NCI-H524 treated with DMSO at 0.1 percent for 48 hours (cell line): ENCODE measurements around the gene IPCEF1.
"Not testable (repeated sequence)": the region's sequence is repeated elsewhere in the genome, so short reads cannot be mapped to it uniquely, and the experiment has no call there.

Source experiments
- DNase-seq: peaks from one replicate; lab custom pipeline; 2025; lab: John Stamatoyannopoulos, UW

Gene IPCEF1

DNA sequence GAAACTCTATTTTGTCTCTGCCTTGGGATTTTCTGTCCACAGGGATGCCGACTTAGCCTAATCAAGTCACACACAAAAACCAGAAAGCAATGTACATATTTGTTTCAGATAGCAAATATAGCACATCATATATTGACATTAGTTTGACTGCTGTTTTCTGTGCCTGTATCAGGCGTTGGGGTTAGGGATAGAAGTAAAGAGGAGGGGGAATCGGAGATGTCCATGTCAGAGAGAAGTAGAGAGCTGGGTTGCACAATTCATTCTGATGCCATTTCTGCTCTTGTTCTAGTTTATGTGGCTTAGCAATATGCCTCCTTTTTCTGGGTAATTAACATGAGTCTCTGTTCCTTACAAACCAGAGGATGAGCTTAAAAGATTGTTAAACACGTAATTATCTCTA lies 14.7 kb upstream of the IPCEF1 start:
- DNase-seq, result no peak

DNA sequence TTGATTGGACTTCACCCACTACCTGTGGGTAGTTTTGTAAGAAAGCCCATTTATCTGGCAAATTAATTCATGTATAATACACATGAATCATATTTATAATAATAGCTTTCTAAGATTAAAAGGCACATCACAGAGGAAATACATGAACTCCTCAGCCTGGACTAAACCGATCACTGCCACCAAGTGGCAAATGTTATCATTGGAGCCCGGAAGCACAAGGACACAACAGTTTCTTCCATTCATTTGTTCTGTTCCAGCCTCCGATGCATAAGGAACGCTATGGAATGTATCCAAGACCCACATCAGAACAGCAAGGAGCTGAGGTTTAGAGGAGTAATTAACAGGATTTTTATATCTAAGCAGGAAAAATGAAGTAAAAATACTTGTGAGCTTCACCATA lies 13.9 kb upstream of the IPCEF1 start:
- no peak for DNase-seq

DNA sequence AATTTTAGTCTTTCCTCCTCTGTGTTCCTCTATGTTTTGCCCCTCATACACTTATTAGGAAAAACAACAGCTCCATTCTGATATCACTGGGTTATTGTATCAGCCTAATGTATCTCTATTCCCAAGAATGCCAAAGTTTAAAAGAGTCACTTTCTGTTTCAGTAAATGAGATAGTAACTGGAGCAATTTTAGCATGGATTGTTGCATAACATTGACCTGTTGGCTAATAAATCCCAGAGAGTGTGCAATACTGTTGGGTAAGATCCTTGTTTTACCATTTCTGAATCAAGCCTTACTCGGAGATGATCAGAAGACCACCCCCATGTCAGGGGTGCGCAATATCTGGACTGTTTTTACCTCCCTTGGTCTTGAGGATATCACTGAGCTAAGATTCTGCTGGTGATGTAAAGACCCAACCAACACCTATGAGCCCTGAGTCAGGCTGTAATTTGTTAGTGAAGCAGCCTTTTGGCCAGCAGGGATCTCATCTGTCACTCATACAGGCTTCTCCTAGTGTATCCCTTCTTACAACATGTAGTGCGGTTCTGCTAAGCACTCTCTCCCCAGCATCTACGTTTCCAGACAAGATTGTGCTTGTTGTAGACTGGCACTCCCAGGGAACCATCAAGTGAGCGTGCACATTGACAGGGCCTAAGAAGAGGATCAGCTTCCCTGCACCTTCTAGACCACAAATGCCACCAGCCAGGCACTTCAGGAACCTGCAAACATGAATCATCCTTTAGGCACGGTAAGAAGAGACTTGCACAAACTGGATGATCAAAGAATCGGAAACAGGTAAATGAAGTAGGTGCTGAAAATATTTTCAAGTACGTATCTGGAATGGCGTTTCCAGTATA lies 11.5 kb upstream of the IPCEF1 start:
- no peak for DNase-seq

DNA sequence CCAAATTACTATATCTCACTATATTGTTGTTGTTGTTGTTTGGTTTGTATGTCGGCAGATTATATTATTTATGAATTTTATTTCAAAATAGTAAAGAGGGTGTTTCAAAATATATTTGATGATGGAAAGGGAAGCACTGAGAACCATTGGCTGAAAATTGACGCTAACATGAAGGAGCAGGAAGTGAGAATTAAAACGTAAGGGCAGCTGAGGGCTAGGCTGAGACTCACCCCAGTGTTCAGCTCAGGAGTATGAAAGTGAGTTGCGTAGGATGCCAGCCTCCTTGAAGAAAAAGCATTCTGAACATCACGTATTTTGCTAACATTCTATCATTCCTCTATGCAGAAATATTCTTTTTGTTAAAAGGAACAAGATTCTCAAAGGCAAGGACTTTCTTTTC lies 10.7 kb upstream of the IPCEF1 start:
- DNase-seq, result no peak

DNA sequence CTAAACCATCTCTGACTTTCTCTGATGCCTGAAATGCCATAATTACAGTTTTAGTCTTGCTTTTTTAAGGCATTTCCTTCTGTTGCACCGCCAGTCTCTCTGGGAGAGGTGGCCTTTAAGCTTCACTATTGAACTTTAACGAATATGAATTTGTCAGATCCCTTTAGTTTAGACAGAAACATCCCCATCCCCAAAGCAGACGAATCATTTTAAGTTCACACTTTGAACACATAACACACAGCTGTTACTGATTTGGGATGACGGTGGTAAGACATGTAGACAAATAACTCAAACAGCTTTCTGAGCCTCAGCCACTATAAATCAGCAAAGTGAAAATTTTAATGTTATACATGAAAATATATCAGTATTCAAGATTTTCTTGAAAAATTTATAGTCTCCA lies 7.2 kb upstream of the IPCEF1 start:
- DNase-seq, result no peak

DNA sequence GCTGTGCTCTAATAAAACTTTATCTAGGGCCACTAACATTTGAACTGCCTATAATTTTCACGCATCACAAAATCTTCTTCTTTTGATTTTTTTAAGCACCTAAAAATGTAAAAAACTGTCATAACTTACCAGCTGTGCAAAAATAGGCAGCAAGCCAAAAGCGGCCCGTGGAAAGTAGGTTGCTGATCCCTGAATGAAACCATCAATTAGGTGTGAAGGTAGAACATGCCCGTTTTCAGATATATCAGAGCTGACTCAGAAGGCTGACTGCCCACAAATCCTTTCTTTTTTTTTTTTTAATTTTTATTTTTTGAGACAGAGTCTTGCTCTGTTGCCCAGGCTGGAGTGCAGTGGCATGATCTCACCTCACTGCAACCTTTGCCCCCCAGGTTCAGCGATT lies 4.9 kb upstream of the IPCEF1 start:
- DNase-seq, result no peak

DNA sequence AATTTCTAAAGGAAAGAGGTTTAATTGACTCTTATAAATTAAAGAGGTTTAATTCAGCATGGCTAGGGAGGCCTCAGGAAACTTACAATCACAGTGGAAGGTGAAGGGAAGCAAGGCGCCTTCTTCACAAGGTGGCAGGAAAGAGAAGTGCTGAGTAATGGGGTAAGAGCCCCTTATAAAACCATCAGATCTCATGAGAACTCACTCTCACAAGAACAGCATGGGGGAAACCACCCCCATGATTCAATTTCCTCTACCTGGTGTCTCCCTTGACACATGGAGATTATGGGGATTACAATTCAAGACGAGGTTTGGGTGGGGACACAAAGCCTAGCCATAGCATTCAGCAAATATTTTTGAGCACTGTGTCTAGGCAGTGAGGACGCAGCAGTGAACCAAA lies 3.9 kb upstream of the IPCEF1 start:
- no peak for DNase-seq

GRCh38 chr6:154359679-154360078 lies 3.1 kb upstream of the IPCEF1 start:
- DNase-seq, result no peak

GRCh38 chr6:154359161-154359574 lies 2.6 kb upstream of the IPCEF1 start:
- DNase-seq, result no peak

DNA sequence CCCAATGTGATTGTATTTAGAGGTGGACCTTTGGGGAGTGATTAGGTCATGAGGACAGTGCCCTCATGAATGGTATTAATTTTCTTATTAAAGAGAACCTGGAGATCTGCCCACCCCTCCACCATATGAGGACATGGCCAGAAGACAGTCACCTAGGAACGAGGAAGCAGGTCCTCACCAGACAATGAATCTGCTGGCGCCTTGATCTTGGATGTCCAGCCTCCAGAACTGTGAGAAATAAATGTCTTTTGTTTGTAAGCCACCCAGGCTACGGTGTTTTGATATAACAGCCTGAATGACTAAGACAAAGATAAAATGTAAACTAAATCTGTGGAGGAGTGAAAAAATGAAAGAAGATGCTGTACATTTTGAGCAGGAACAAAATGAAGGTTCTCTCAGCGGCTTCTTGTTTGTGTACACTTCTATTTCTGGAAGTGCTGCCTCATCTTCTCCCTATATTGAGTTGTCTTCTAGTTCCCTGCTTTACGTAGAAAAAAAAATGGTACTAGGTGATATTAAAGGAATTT lies 1.5 kb upstream of the IPCEF1 start:
- no peak for DNase-seq

DNA sequence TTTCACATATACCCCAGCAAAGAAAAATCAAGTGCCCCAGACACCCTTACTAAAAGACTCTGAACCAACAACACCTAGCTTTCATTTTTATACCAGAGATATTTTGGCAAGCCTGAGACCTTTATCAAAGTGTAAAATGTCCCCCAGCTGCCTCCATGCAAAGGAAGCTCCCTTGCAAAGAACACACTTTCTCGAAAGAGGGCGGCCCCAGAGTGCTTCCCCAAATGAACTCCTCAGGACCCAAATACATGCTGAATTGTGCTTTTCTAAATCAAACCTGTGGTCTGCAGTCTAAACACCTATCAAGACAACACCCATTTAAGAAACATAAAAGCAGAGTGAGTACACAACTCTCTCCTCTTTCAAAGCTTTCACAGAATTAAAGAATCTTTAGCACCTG lies 490 bp downstream of the IPCEF1 start:
- no peak for DNase-seq

- no peak for DNase-seq
These were observed 2.3 kb downstream of the IPCEF1 start for GRCh38 chr6:154354265-154354777.

GRCh38 chr6:154353626-154354025 lies 3.0 kb downstream of the IPCEF1 start:
- DNase-seq, result no peak

- DNase-seq, result no peak
These were observed 3.6 kb downstream of the IPCEF1 start for GRCh38 chr6:154352898-154353585.

DNA sequence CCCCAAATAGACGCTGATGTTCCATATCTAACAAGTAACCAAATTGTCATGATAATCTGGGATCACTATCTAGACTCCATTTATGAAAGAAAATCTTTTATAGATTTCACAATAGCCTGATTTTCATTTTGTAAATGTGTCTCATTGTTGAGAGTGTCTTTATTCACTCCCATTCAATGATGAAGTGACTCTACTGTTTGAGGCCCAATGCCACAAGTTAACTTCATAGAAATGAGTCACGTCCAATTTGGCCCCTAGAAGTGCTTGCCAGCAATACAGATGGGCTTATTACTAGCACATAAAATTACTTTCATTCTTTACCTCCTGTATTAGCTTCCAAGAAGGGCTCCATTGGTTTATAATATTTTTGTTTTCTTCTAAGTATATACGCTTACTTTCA lies 6.3 kb downstream of the IPCEF1 start:
- DNase-seq, result no peak

DNA sequence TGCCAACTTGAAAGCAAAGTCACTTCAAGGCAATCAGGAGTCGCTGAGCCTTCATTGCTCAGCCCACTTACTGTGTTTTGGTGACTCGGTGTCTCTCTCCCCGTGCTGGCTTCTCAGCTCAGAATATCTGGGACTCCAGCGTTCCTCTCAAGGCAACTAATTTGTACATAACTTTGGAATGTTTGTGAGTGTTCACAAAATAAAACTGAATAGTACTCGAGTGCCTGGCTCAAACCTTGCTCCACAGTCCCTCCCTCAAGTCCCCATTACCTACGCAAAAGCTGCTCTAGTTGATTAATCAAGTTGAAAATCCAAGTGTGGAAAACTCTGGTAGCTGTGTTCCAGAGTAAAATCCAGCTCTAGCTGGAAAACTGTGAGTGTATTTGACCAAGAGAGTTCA lies 8.6 kb downstream of the IPCEF1 start:
- no peak for DNase-seq

DNA sequence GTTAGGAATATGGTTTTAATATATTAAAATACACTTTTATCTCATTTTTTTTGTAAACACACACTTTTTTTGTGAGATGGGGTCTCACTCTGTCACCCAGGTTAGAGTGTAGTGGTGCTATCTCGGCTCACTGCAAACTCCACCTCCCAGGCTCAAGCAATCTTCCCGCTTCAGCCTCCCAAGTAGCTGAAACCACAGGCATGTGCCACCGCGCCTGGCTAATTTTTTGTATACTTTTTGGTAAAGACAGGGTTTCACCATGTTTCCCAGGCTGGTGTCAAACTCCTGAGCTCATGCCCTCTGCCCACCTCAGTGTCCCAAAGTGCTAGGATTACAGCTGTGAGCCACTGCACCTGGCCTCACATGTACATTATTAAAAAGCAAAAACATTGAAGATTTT lies 10.8 kb downstream of the IPCEF1 start:
- no peak for DNase-seq

- DNase-seq, result no peak
These were observed 12.9 kb downstream of the IPCEF1 start for GRCh38 chr6:154343473-154344308.

DNA sequence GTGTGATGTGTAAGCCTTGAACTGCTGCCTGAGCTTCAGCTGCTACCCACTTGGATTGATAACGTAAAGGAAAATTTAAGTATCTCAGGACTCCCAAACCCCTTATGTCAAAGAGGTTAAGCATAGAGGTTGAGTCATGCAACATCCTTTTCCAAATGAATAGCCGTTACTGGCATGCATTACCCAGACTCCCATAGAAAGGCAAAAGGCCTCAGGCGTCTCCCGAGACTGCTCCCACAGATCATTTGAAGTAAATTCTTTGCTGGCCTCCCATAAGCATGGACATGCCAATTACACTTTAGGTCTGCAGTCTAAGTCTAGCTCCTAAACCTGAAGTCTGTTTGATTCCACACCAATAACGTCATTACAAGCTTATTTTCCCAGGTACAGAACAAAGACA lies 14.7 kb downstream of the IPCEF1 start:
- DNase-seq, result no peak

DNA sequence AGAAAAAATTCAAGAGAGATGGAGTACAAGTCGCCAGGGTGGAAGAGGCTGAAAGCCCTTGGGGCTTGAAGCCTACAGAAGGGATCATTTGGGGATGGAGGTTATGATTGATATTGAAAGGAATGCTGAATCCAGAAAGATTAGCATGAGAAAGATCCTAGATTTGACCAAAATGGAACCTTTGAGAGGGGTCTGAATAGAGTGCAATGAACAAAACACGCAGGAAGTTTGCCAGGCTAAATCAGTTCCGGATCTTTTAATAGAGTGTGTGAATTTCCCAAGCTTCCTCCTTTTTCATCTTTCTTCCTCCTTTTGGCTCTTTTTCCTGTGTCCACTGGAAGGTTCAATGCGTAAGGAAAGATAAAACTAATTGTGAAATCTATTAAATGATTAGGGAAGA lies 15.3 kb downstream of the IPCEF1 start:
- no peak for DNase-seq

GRCh38 chr6:154337406-154338005 lies 19.1 kb downstream of the IPCEF1 start:
- no peak for DNase-seq

GRCh38 chr6:154334147-154334546 lies 22.5 kb downstream of the IPCEF1 start:
- not testable (repeated sequence) for DNase-seq
